Tibial nerve (tissue), 4 donors: ENCODE data around the gene STIM1. TPM values are rescaled to one million over a fixed set of nuclear protein-coding genes. Genes with fewer than 3 reads are reported as not detected.

Experiments used
- DNase-seq, 2 donors: peaks; one replicate each; pipeline ENCODE4 v3.0.0-alpha.2; 2019; ENCODE audit warnings: low spot score in 2 of 2
- H3K27ac ChIP-seq, 4 donors: fragments of 200-600 bp; sonication (generic) in 3 of 4; one replicate each; pipeline ENCODE4 v1.5.1; 2017 to 2019; ENCODE audit warnings: mild to moderate bottlenecking in 1 of 4
- H3K27me3 ChIP-seq, 2 donors: fragments of 200-600 bp; sonication (generic) in 1 of 2; one replicate each; pipeline versions ENCODE4 v1.5.1 to v1.6.0; 2017 to 2019
- H3K36me3 ChIP-seq, 3 donors: fragments of 200-600 bp; sonication (generic); one replicate each; pipeline ENCODE4 v1.5.1; 2018 to 2019
- H3K4me1 ChIP-seq, 4 donors: fragments of 200-600 bp; sonication (generic) in 3 of 4; one replicate each; pipeline ENCODE4 v1.5.1; 2017 to 2019
- H3K4me3 ChIP-seq, 4 donors: fragments of 200-600 bp; sonication (generic) in 3 of 4; one replicate each; pipeline ENCODE4 v1.5.1; 2017 to 2019; ENCODE audit warnings: mild to moderate bottlenecking in 1 of 4, moderate library complexity in 1 of 4
- H3K9me3 ChIP-seq, 4 donors: fragments of 200-600 bp; sonication (generic) in 3 of 4; one replicate each; pipeline ENCODE4 v1.5.1; 2017 to 2019
- CTCF ChIP-seq, 5 experiments: fragments of 200-600 bp in 3 of 5; fragments of 450-650 bp in 2 of 5; sonication (generic) in 3 of 5; IDR thresholded peaks; one replicate each; pipeline ENCODE4 v1.5.1; 2016 to 2019; ENCODE audit warnings: antibody characterized with exemption in 5 of 5, mild to moderate bottlenecking in 3 of 5, moderate library complexity in 2 of 5
- EP300 ChIP-seq, 2 donors: sonication (generic); formaldehyde crosslinking; IDR thresholded peaks; one replicate each; pipeline ENCODE4 v1.6.1; 2017; ENCODE audit warnings: antibody characterized with exemption in 2 of 2, mild to moderate bottlenecking in 1 of 2
- POLR2A ChIP-seq, 2 donors: fragments of 450-650 bp; IDR thresholded peaks; one replicate each; pipeline ENCODE4 v1.6.1; 2017; ENCODE audit warnings: antibody characterized with exemption in 2 of 2, mild to moderate bottlenecking in 2 of 2, moderate library complexity in 2 of 2
- WGBS, 2 donors: methylation state at CpG; one replicate each; pipeline ENCODE4 v1.1.5; 2018; 5-methylcytosine and 5-hydroxymethylcytosine counted together
- total RNA-seq, 4 donors: library from RNA; depleted of rRNA; stranded (reverse); fragments of >200 nt; gene quantifications; one replicate each; pipeline ENCODE4 v1.1.0, GENCODE V29; 2016

The STIM1 gene
- total RNA-seq, 4 donors from 2014 or later = 51.3 to 70.1 (median 59.8) TPM

GRCh38 chr11:3866206-3866605 is 10.7 kb downstream of the STIM1 start:
- WGBS, 2 donors = 74 to 79% methylated on average over 5 of the region's 5 CpGs
- TF ChIP-seq POLR2A (IDR thresholded peaks at IDR 0.05) = no peak
- no peak for TF ChIP-seq EP300 (IDR thresholded peaks at IDR 0.05)
- TF ChIP-seq CTCF (IDR thresholded peaks at IDR 0.05) = no peak
- peaks cover 4 to 44% (median 30%) of the 10 kb centered on the region in 4 donors for H3K4me1 ChIP-seq
- no peaks in the 10 kb centered on the region for H3K36me3 ChIP-seq
- H3K27me3 ChIP-seq = no peaks in the 10 kb centered on the region
- peak overlapping the region in 3 of 4 donors; percentile 25 to 72 (median 65) for H3K27ac ChIP-seq
- H3K4me3 ChIP-seq = no peak overlapping the region
- H3K9me3 ChIP-seq = no peaks in the 10 kb centered on the region
- DNase-seq = no peak

- no peak for DNase-seq
- no peaks in the 10 kb centered on the region for H3K27me3 ChIP-seq
- no peaks in the 10 kb centered on the region for H3K9me3 ChIP-seq
- H3K27ac ChIP-seq = peak overlapping the region in 1 of 4 donors; percentile 65
- no peaks in the 10 kb centered on the region for H3K36me3 ChIP-seq
- no peak overlapping the region for H3K4me3 ChIP-seq
- peaks cover 4 to 40% (median 30%) of the 10 kb centered on the region in 4 donors for H3K4me1 ChIP-seq
- TF ChIP-seq POLR2A (IDR thresholded peaks at IDR 0.05) (no peak), CTCF (IDR thresholded peaks at IDR 0.05) (no peak), EP300 (IDR thresholded peaks at IDR 0.05) (no peak)
Observed at GRCh38 chr11:3866836-3867208, 11.4 kb downstream of the STIM1 start.

- 23 to 29% methylated on average over 4 to 6 of the region's 6 CpGs for WGBS, 2 donors
- no peak for TF ChIP-seq POLR2A (IDR thresholded peaks at IDR 0.05)
- no peak for TF ChIP-seq EP300 (IDR thresholded peaks at IDR 0.05)
- TF ChIP-seq CTCF (IDR thresholded peaks at IDR 0.05) = no peak
- no peak for DNase-seq
Observed at GRCh38 chr11:3867209-3868091, 12.0 kb downstream of the STIM1 start.

GRCh38 chr11:3873712-3874349 is 18.4 kb downstream of the STIM1 start:
- 91 to 92% methylated on average over 2 of the region's 2 CpGs for WGBS, 2 donors
- H3K9me3 ChIP-seq = no peaks in the 10 kb centered on the region
- H3K4me1 ChIP-seq = peaks cover 0 to 23% (median 9%) of the 10 kb centered on the region in 4 donors
- H3K27ac ChIP-seq = no peak overlapping the region
- no peaks in the 10 kb centered on the region for H3K36me3 ChIP-seq
- no peak overlapping the region for H3K4me3 ChIP-seq
- no peaks in the 10 kb centered on the region for H3K27me3 ChIP-seq
- TF ChIP-seq EP300 (IDR thresholded peaks at IDR 0.05) (no peak), POLR2A (IDR thresholded peaks at IDR 0.05) (no peak), CTCF (IDR thresholded peaks at IDR 0.05) (no peak)
- DNase-seq = no peak

More at GRCh38 chr11:3867209-3868091, 12.0 kb downstream of the STIM1 start:
- Histone ChIP-seq H3K27ac (peak overlapping the region in 2 of 4 donors; percentile 52 to 58), H3K9me3 (no peaks in the 10 kb centered on the region), H3K27me3 (no peaks in the 10 kb centered on the region), H3K4me3 (no peak overlapping the region), H3K36me3 (no peaks in the 10 kb centered on the region), H3K4me1 (peaks cover 4 to 39% (median 30%) of the 10 kb centered on the region in 4 donors)

GRCh38 chr11:3876613-3877012 is 21.1 kb downstream of the STIM1 start:
- TF ChIP-seq CTCF (IDR thresholded peaks at IDR 0.05) = no peak
- no peak for TF ChIP-seq POLR2A (IDR thresholded peaks at IDR 0.05)
- TF ChIP-seq EP300 (IDR thresholded peaks at IDR 0.05) = no peak
- WGBS, 2 donors = 85 to 93% methylated on average over 3 of the region's 3 CpGs
- no peak for DNase-seq
- Histone ChIP-seq H3K27me3 (no peaks in the 10 kb centered on the region), H3K36me3 (no peaks in the 10 kb centered on the region), H3K9me3 (no peaks in the 10 kb centered on the region), H3K4me1 (peaks cover 0 to 46% (median 26%) of the 10 kb centered on the region in 4 donors), H3K4me3 (no peak overlapping the region), H3K27ac (no peak overlapping the region)
